Left ventricle myocardium inferior (tissue), 1 donor: ENCODE measurements around the gene C16orf90. TPM values are rescaled to one million over a fixed set of nuclear protein-coding genes. Genes with fewer than 3 reads are reported as not detected.
A peak's percentile ranks its signal among the peaks of the same experiment; 100 is the strongest.

Experiments
- DNase-seq: peaks from one replicate; pipeline ENCODE4 v3.0.0-alpha.2; 2020
- H3K27ac ChIP-seq: fragments of 200-600 bp; replicated peaks from 2 replicates; pipeline ENCODE4 v1.8.0; 2021
- H3K27me3 ChIP-seq: fragments of 200-600 bp; 2 replicates; pipeline ENCODE4 v1.8.0; 2021; ENCODE audit warnings: low read depth
- H3K36me3 ChIP-seq: fragments of 200-600 bp; 2 replicates; pipeline ENCODE4 v1.8.0; 2021
- H3K4me1 ChIP-seq: fragments of 200-600 bp; 2 replicates; pipeline ENCODE4 v1.8.0; 2021
- H3K4me3 ChIP-seq: fragments of 200-600 bp; 2 replicates; pipeline ENCODE4 v1.8.0; 2021; ENCODE audit warnings: mild to moderate bottlenecking, moderate library complexity
- H3K9me3 ChIP-seq: fragments of 200-600 bp; replicated peaks from 2 replicates; pipeline ENCODE4 v1.8.0; 2021
- CTCF ChIP-seq: fragments of 200-600 bp; IDR thresholded peaks from 2 replicates; pipeline ENCODE4 v1.8.0; 2021; ENCODE audit warnings: antibody characterized with exemption, mild to moderate bottlenecking, borderline replicate concordance
- intact Hi-C: fragments of 100-400 bp; cut with micrococcal nuclease; formaldehyde crosslinking; loops from one replicate; pipeline ENCODE4 v1.11.0; 2022
- long read RNA-seq: library from polyadenylated mRNA; unstranded; transcript quantifications from one replicate; pipeline ENCODE4 v2.0.0, GENCODE V29; 2021
- total RNA-seq: library from RNA; stranded (reverse); fragmentation: NEBNext Ultra II Directional; extraction: Animal tissue kit (Norgen Biotek cat#: 25700); gene quantifications from one replicate; pipeline ENCODE4 v1.2.1, GENCODE V29; 2021
- donor health status: DM: no; HTN: yes; CAD: no; lungs with severe emphysema.

The C16orf90 gene
- total RNA-seq, result not detected
- long read RNA-seq, result 0 reads

DNA sequence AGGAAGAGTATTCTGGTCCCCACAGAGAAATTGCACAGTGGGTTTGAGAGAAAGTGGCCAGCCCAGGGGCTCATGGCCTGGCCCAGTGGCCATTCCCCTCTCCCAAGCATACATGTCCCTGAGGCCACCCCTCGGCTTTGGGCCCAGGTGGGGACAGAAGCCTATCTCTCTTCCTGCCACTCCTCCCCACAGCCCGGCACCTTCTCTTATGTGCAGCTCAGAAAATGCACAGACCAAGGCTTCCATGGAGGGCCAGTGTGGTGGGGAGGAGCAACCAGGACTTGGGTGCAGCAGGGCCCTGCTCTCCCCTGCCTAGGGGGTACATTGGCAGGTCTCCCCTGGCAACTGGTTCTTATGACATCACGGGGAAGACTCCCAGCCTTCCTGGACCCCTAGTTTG lies at the start of gene C16orf90:
Gene C16orf90, minus strand, starts transcription at position 314 of the 400 bp plus-strand sequence. Its CDS starts 68 bp downstream, at position 246.
- H3K9me3 ChIP-seq, result no peaks in the 10 kb centered on the region
- peaks cover 28% of the 10 kb centered on the region for H3K4me1 ChIP-seq
- no peaks in the 10 kb centered on the region for H3K27me3 ChIP-seq
- H3K36me3 ChIP-seq, result no peaks in the 10 kb centered on the region
- H3K4me3 ChIP-seq, result no peak within 1 kb of the TSS
- H3K27ac ChIP-seq, result no peak within 1 kb of the TSS
- intact Hi-C loops, result no loop called here
- no peak for TF ChIP-seq CTCF
- no peak for DNase-seq

DNA sequence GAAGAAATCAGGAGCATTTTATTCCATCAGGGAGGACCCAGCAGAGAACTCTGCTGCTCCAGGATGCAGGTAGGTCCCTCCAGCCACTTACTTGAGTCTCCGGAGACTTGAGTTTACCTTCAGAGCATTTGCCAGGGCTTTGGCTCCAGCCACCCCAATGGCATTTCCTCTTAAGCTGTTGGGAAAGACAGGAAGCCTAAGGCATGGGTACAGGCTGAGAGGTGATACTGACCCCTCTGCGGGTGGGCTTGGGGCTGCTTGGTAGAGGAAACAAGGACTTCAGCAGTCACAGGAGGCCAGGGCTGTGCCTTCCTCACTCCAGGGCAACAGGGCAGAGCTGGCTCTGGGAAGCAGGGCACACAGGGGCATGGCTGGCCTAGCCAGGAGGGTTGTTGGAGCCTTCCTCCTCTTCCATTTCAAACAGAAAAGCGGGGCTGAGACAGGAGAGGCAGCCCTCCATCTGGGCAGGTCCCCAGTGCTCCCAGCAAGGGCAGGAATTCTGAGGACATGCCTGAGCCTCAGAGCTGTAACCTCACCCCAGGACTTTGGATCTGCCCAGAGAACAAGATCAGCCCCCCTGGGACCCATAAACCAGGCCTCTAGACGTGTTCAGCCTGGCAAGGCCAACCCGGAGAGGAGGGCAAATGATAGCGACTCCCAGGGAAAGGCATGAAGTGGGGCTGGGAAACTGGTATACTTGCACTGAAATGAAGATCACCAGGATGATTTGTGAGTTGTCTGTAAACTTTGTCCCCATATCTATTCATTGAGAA lies 47.5 kb upstream of the C16orf90 start:
- H3K27me3 ChIP-seq, result no peaks in the 10 kb centered on the region
- H3K4me1 ChIP-seq, result peaks cover 15% of the 10 kb centered on the region
- intact Hi-C loops, result no loop called here
- no peak overlapping the region for H3K27ac ChIP-seq
- H3K9me3 ChIP-seq, result no peaks in the 10 kb centered on the region
- no peak for DNase-seq
- H3K4me3 ChIP-seq, result no peak overlapping the region
- peaks cover 25% of the 10 kb centered on the region for H3K36me3 ChIP-seq
- TF ChIP-seq CTCF, result no peak

GRCh38 chr16:3541527-3542155 lies 46.4 kb upstream of the C16orf90 start:
- intact Hi-C loops, result no loop called here
- no peak for DNase-seq
- Histone ChIP-seq H3K4me1 (peaks cover 13% of the 10 kb centered on the region), H3K27me3 (no peaks in the 10 kb centered on the region), H3K27ac (no peak overlapping the region), H3K9me3 (no peaks in the 10 kb centered on the region), H3K36me3 (peaks cover 29% of the 10 kb centered on the region), H3K4me3 (no peak overlapping the region)
- TF ChIP-seq CTCF, result no peak

- H3K9me3 ChIP-seq, result no peaks in the 10 kb centered on the region
- H3K27ac ChIP-seq, result no peak overlapping the region
- H3K4me1 ChIP-seq, result peaks cover 19% of the 10 kb centered on the region
- no peak for DNase-seq
- H3K4me3 ChIP-seq, result no peak overlapping the region
- TF ChIP-seq CTCF, result no peak
- intact Hi-C loops, result no loop called here
- H3K27me3 ChIP-seq, result no peaks in the 10 kb centered on the region
- H3K36me3 ChIP-seq, result peaks cover 44% of the 10 kb centered on the region
Observed at GRCh38 chr16:3538222-3538621, 42.9 kb upstream of the C16orf90 start.

GRCh38 chr16:3536851-3537250 lies 41.6 kb upstream of the C16orf90 start:
- intact Hi-C loops, result no loop called here
- TF ChIP-seq CTCF, result no peak
- H3K27ac ChIP-seq, result peak overlapping the region; percentile 78

More at GRCh38 chr16:3536851-3537250, 41.6 kb upstream of the C16orf90 start:
- no peak for DNase-seq
- Histone ChIP-seq H3K9me3 (no peaks in the 10 kb centered on the region), H3K4me3 (no peak overlapping the region), H3K4me1 (peaks cover 19% of the 10 kb centered on the region), H3K36me3 (peaks cover 55% of the 10 kb centered on the region), H3K27me3 (no peaks in the 10 kb centered on the region)
